Cardiac muscle cell (in vitro differentiated cells and primary cell): ENCODE measurements around the gene ATAT1. TPM values are rescaled to one million over a fixed set of nuclear protein-coding genes. Genes with fewer than 3 reads are reported as not detected.

Experiments used
- DNase-seq, 2 donors: peaks; one replicate each; pipeline versions ENCODE4 v3.0.0 to v3.0.0-alpha.2; 2010 to 2017; ENCODE audit warnings: low read depth in 1 of 2, low spot score in 1 of 2
- H3K27ac ChIP-seq: fragments of 200-600 bp; sonication (generic); 2 replicates; pipeline ENCODE4 v1.5.1; 2016
- H3K27me3 ChIP-seq: fragments of 200-600 bp; sonication (generic); 2 replicates; pipeline ENCODE4 v1.6.0; 2016; ENCODE audit warnings: control low read depth
- H3K36me3 ChIP-seq: fragments of 200-600 bp; sonication (generic); 2 replicates; pipeline ENCODE4 v1.5.1; 2016; ENCODE audit warnings: control low read depth
- H3K4me1 ChIP-seq: fragments of 200-600 bp; sonication (generic); 2 replicates; pipeline ENCODE4 v1.8.1; 2017; ENCODE audit warnings: low read depth, mild to moderate bottlenecking, mixed run types
- H3K4me3 ChIP-seq: fragments of 200-600 bp; sonication (generic); 2 replicates; pipeline ENCODE4 v1.5.1; 2016; ENCODE audit warnings: mild to moderate bottlenecking
- H3K9me3 ChIP-seq: fragments of 200-600 bp; sonication (generic); 2 replicates; pipeline ENCODE4 v1.5.1; 2017; ENCODE audit warnings: low read depth, mild to moderate bottlenecking, control low read depth
- CTCF ChIP-seq: IDR thresholded peaks from 2 replicates; pipeline ENCODE4 v1.5.1; 2012; ENCODE audit warnings: low read depth, mild to moderate bottlenecking, low read length
- polyA plus RNA-seq: library from polyadenylated mRNA; unstranded; fragments of >200 nt; fragmentation: Nextera tagmentation; extraction: Ambion mirVana; gene quantifications from 2 replicates; pipeline ENCODE4 v1.2.1, GENCODE V29; 2016
- total RNA-seq: library from RNA; depleted of rRNA; stranded (reverse); fragments of >200 nt; gene quantifications from 2 replicates; pipeline ENCODE4 v1.2.3, GENCODE V29; 2016

The ATAT1 gene
- total and polyA plus RNA-seq, 2 experiments from 2014 or later = 11.2 to 18.0 TPM

- TF ChIP-seq CTCF = no peak
- peaks cover 21% of the 10 kb centered on the region for H3K4me1 ChIP-seq
- H3K27me3 ChIP-seq = no peaks in the 10 kb centered on the region
- H3K9me3 ChIP-seq = no peaks in the 10 kb centered on the region
- H3K27ac ChIP-seq = peak overlapping the region; percentile 99
- peak overlapping the region; percentile 83 for H3K4me3 ChIP-seq
- peaks cover 10% of the 10 kb centered on the region for H3K36me3 ChIP-seq
- peak in 1 of 2 donors; percentile 37 for DNase-seq
These were observed 12.4 kb upstream of the ATAT1 start for GRCh38 chr6:30614044-30614842.

GRCh38 chr6:30614843-30615218 lies 11.8 kb upstream of the ATAT1 start:
- Histone ChIP-seq H3K4me1 (peaks cover 21% of the 10 kb centered on the region), H3K27me3 (no peaks in the 10 kb centered on the region), H3K9me3 (no peaks in the 10 kb centered on the region), H3K27ac (peak overlapping the region; percentile 99), H3K4me3 (peak overlapping the region; percentile 83), H3K36me3 (peaks cover 14% of the 10 kb centered on the region)
- peak; percentile 93 to 99 for DNase-seq
- TF ChIP-seq CTCF = no peak

GRCh38 chr6:30615219-30615957 lies 11.3 kb upstream of the ATAT1 start:
- no peak for TF ChIP-seq CTCF
- Histone ChIP-seq H3K9me3 (no peaks in the 10 kb centered on the region), H3K4me1 (peaks cover 21% of the 10 kb centered on the region), H3K36me3 (peaks cover 15% of the 10 kb centered on the region), H3K27me3 (no peaks in the 10 kb centered on the region), H3K27ac (peak overlapping the region; percentile 99), H3K4me3 (peak overlapping the region; percentile 83)
- DNase-seq = peak; percentile 79 to 96

GRCh38 chr6:30615958-30616810 lies 10.5 kb upstream of the ATAT1 start:
- Histone ChIP-seq H3K4me1 (peaks cover 21% of the 10 kb centered on the region), H3K36me3 (peaks cover 17% of the 10 kb centered on the region), H3K4me3 (peak overlapping the region; percentile 83), H3K27me3 (no peaks in the 10 kb centered on the region), H3K27ac (peak overlapping the region; percentile 99), H3K9me3 (no peaks in the 10 kb centered on the region)
- no peak for TF ChIP-seq CTCF
- peak; percentile 24 to 56 for DNase-seq
